EL (cell line): Measurements from ENCODE around the gene HTR7.
A peak's percentile ranks its signal among the peaks of the same experiment; 100 is the strongest.

Experiments used
- DNase-seq: peaks from one replicate; pipeline ENCODE4 v3.0.0-alpha.2; 2016

The HTR7 gene

DNA sequence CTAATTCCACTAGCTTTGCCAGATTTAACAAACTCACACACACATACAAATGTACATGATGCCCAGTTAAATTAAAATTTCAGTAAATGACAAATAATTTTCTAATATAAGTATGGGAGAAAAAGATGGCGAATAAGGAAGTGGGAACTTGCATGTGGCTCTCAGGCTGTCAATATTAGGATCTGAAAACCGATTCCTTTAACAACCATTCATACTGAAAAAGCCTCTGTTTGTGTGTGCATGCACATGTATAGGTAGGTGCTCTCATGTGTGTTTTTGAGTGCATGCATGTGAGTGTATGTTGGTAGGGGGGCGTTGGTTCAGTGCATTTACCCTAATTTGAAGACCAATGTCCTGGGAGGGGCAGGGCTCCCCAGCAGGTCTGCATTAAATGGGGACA lies 125.3 kb downstream of the HTR7 start:
- DNase-seq, result no peak

DNA sequence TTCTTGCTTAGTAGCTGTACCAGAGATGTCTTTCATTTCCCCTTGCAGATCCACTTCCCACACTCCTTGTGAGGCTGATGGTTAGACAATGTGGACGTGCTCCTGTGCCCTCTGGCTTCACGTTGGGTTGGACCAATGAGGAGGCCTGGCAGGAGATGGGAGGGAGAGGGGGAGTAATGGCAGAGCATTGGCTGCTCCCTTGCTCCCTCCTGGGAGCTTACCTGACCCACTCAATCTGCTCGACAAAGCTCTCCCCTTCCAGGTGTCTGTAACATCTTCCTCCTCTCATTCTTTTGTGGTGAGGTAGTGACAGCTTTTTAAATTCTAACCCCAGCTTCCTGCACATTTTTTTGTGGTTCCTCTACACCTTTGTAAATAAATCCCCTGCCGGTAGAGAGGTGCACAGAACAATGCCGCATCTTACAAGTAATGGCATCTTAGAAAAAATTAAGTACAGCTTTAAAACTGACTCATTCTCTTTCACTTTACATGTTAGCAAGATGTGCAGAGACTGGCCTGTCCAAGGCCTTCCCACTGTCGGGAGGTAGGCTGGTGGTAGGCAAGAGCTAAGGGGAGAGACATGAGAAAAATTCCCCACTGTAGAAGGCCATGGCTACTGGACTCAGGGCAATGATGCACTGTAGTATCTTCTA lies 134.3 kb downstream of the HTR7 start:
- no peak for DNase-seq

DNA sequence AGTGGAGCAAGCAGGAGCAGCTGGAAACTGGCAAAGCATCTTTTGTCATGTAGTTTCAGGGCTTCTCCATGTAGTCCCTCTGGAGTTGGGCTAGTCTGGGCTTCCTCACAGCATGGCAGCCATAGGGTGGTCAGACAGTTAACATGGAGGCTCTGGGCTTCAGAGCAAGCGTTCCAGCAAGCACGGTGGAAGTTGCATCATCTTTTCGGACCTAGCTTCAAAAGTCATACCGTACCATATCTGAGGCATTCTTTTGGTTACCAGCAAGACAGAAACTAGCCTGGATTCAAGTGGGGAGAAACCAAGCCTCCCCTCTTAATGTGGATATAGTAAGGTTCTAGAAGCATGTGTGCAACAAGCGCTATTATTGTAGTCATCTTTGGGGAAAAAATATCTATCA lies 135.0 kb downstream of the HTR7 start:
- no peak for DNase-seq

DNA sequence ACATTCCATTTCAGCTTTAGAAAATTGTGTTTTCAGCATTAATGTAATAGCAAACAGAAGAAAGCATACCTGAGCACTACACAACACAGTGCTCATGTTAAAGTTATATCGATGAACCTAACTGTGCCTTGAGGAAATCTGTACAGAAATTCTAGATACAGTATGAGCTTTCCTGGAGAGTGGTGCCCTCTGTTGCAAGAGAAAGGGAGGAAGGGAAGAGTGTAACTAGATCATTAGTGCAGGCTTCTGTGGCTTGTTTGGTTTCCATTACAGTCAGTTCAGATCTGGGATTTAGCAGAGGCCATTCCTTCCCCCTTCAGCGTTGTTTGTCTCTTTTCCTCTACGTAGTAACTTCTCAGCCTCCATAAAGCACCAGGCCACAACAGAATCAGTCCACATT lies 139.7 kb downstream of the HTR7 start:
- peak; percentile 6 for DNase-seq

DNA sequence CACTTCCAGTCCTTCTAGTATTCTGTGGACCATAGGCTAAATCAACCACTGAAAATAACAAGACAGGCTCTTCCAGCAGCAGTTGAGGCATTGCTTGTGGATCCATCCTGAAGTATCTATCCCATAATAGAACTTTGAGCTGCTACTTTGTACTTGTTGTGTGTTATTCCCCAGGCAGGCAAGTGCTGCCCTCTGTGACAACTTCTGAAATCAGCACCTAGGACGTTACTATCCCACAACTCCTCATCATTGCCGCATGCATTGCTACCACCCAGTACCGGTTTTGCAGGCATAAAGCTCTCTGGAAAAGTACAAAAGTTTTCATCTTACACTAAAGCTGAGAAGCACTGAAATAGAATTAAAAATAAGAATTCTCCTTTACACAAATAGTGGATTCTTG lies 145.3 kb downstream of the HTR7 start:
- DNase-seq, result no peak

DNA sequence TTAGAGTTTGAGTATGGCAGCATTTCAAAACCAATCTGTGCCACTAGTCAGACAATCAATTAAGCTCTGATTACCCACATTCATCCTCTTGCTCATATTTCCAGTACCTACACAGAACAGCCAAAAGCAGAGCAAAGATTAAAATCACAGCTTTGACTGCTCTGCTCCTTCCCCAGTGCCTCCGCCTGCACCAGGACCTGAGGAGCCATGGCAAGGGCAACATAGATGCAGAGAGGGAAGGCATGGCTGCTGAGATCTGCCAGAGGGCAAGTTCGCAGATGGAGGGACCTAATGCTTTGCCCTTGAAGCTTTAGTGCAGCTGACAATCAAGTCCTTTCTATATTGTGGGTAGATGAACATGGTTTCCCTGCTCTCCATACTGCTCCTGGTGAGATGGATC lies 148.1 kb downstream of the HTR7 start:
- DNase-seq, result no peak

DNA sequence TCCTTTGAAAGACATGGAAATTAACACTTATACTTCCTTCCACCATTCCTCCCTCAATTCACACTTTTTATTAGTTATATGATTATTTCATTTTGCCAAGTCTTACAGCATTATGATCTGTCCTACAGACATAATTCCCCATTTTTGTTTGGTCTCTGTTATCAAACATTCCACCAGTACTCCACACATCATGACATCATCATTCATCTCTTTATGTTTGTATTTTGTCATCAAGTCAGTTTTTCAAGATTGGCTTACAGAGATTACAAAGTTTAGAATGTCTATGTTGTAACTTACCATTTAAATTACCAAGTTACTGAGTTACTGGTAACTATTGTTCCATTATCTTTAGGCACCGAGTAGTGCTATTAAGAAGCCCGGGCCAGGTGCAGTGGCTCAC lies 150.2 kb downstream of the HTR7 start:
- no peak for DNase-seq

DNA sequence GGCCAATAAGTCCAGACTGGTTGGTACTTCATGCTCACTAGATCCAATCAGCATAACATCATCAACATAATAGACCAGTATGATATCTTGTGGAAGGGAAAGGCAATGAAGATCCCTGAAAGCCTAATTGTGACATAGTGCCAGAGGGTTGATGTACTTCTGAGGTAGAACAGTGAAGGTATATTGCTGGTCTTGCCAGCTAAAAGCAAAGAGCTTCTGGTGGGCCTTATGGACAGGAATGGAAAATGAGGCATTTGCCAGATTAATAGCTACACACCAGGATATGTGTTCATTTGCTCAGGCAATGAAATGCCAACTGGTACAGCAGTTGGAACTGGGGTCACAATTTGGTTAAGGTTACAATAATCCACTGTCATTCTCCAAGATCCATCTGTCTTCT lies 156.4 kb downstream of the HTR7 start:
- DNase-seq, result no peak

DNA sequence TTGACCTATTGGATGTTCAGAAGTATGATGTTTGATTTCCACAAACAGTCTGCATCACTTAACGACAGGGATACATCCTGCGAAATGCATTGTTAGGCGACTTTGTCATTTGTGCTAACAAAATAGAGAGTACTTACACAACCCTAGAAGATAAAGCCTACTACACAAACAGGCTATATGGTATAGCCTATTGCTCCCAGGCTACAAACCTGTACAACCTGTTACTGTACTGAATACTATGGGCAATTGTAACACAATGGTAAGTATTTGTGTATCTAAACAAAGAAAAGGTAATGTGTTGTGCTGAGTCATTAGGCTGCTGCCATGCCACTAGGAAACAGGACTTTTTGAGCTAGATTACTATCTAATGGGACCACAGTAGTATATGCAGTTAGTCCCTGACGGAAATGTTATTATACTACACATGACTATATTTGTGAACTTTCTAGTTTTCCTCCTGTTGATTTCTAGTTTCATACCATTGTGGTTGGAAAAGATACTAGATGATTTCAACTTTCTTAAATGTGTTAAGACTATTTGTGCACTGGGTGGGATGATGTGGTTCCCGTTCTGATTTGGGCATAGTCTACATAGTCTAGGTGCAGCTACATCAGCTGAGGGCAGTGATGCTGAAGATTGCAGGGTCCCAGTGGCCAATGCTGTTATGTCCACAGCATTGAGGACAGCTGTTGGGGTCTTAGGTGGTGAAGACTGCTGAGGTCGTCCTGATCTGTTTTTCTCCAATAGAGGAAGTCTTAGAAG lies 161.7 kb downstream of the HTR7 start:
- no peak for DNase-seq
